ENCODE measurements around the gene GTF2A2.

DNA sequence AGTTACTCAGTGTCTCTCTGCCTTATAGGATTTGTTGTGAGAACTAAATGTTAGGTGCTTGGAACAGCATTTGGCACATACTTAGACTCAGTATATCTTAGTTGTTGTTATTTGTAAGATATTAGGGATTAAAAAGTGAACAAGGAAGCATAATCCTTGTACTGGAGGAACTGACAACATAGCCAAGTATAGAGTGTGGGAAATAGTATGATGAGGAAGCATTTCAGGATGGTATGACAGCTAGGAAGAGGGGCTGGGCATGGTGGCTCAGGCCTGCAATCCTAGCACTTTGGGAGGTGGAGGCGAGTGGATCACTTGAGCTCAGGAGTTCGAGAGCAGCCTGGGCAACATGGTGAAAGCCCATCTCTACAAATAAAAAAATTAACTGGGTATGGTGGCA lies 62.3 kb downstream of the GTF2A2 start:
- TF ChIP-seq, protein P1, sequence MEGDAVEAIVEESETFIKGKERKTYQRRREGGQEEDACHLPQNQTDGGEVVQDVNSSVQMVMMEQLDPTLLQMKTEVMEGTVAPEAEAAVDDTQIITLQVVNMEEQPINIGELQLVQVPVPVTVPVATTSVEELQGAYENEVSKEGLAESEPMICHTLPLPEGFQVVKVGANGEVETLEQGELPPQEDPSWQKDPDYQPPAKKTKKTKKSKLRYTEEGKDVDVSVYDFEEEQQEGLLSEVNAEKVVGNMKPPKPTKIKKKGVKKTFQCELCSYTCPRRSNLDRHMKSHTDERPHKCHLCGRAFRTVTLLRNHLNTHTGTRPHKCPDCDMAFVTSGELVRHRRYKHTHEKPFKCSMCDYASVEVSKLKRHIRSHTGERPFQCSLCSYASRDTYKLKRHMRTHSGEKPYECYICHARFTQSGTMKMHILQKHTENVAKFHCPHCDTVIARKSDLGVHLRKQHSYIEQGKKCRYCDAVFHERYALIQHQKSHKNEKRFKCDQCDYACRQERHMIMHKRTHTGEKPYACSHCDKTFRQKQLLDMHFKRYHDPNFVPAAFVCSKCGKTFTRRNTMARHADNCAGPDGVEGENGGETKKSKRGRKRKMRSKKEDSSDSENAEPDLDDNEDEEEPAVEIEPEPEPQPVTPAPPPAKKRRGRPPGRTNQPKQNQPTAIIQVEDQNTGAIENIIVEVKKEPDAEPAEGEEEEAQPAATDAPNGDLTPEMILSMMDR (IDR thresholded peaks at IDR 0.05) = no peak
- no peak for TF ChIP-seq EZH2 (IDR thresholded peaks at IDR 0.05; ENCODE audit: borderline replicate concordance, insufficient read depth, low read depth, low read length, poor library complexity, severe bottlenecking)

Data from B cell (primary cell).